WERI-Rb-1 (cell line): ENCODE measurements around the gene AP5B1.

Experiments
- DNase-seq: peaks from one replicate; pipeline ENCODE4 v3.0.0-alpha.2; 2020
- H3K27ac ChIP-seq: fragments of 250-450 bp; sonication (Bioruptor Pico); 2 replicates; pipeline ENCODE4 v1.5.1; 2020; ENCODE audit warnings: mild to moderate bottlenecking, moderate library complexity
- H3K27me3 ChIP-seq: fragments of 250-450 bp; sonication (Bioruptor Pico); 2 replicates; pipeline ENCODE4 v1.5.1; 2021; ENCODE audit warnings: mild to moderate bottlenecking, low read depth, moderate library complexity; ENCODE audit not compliant: insufficient read depth, severe bottlenecking
- H3K36me3 ChIP-seq: fragments of 250-450 bp; sonication (Bioruptor Pico); 2 replicates; pipeline ENCODE4 v1.5.1; 2020; ENCODE audit warnings: mild to moderate bottlenecking, moderate library complexity
- H3K4me3 ChIP-seq: 2 replicates; pipeline ENCODE4 v1.5.1; 2011; ENCODE audit warnings: low read depth, mild to moderate bottlenecking, control low read depth, low read length
- H3K9me3 ChIP-seq: fragments of 250-450 bp; sonication (Bioruptor Pico); 2 replicates; pipeline ENCODE4 v1.5.1; 2021; ENCODE audit warnings: mild to moderate bottlenecking, moderate library complexity; ENCODE audit not compliant: severe bottlenecking
- TF ChIP-seq, protein P1 (sequence below): IDR thresholded peaks from 2 replicates; pipeline ENCODE4 v1.5.1; 2011; ENCODE audit warnings: low read depth, mild to moderate bottlenecking, control low read depth, inconsistent platforms, low read length

AP5B1 gene

DNA sequence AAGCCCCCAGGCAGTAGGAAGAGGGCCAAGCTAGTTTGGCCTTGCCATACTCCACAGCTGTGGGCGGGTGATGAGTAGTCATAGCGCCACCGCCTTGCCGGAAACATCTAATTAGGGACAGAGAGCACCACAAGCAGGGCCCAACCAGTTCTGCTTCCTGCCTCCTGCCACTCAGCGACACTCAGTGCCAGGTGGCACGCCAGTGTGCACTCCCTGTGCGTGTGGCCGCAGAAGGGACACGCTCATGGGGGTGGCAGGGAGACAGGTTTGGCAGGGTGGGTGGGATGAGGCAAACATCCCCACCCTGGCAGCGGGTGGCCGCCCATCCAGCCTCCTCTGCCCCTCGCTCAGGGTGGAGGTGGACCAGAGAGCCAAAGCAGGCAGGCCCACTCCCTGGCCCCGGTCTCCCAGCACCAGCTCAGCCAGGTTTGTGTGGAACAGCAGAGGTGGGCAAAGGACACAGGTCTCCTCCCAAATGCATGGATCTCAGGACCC lies 11.0 kb upstream of the AP5B1 start:
- H3K36me3 ChIP-seq = no peaks in the 10 kb centered on the region
- no peaks in the 10 kb centered on the region for H3K27me3 ChIP-seq
- no peak overlapping the region for H3K27ac ChIP-seq
- H3K9me3 ChIP-seq = no peaks in the 10 kb centered on the region
- no peak for DNase-seq
- no peak overlapping the region for H3K4me3 ChIP-seq
- TF ChIP-seq, protein P1, sequence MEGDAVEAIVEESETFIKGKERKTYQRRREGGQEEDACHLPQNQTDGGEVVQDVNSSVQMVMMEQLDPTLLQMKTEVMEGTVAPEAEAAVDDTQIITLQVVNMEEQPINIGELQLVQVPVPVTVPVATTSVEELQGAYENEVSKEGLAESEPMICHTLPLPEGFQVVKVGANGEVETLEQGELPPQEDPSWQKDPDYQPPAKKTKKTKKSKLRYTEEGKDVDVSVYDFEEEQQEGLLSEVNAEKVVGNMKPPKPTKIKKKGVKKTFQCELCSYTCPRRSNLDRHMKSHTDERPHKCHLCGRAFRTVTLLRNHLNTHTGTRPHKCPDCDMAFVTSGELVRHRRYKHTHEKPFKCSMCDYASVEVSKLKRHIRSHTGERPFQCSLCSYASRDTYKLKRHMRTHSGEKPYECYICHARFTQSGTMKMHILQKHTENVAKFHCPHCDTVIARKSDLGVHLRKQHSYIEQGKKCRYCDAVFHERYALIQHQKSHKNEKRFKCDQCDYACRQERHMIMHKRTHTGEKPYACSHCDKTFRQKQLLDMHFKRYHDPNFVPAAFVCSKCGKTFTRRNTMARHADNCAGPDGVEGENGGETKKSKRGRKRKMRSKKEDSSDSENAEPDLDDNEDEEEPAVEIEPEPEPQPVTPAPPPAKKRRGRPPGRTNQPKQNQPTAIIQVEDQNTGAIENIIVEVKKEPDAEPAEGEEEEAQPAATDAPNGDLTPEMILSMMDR = no peak

DNA sequence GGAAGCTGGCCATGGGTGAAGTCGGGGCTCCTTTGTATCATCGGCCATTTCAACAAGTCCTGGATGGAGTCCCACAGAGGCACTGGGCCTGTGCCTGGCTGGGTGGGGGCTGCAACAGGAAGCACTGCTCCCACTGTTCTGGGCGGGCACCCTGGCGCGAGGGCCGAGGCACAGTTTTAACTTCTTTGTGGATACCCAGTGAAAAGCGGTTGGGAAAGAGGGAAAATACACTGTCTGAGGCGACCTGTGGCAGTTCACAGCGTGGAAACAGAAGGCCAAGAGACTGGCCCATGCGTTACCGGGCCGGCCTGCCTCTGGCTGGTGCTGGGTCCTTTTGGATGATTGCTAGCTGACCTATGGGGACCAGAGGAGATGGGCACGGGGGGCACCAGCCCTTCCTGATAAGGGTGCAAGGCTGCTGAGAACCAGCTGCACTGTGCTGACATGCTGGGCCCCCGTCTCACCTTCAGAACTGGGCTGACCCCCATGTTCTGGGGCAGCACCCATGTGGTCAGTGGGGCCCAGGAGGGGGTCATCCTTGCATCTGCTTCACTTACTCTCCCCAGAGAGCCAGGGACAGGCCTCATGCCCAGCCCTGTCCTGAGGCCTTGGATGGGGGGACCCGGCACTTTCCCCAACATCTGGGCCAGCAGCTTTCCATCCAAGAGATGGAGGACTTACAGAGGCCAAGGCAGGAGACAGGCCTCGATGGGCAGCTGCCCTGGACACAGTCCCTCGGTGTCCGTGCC lies 10.3 kb upstream of the AP5B1 start:
- no peaks in the 10 kb centered on the region for H3K36me3 ChIP-seq
- TF ChIP-seq, protein P1 = no peak
- H3K27me3 ChIP-seq = no peaks in the 10 kb centered on the region
- no peak for DNase-seq
- no peak overlapping the region for H3K4me3 ChIP-seq
- no peaks in the 10 kb centered on the region for H3K9me3 ChIP-seq
- no peak overlapping the region for H3K27ac ChIP-seq

DNA sequence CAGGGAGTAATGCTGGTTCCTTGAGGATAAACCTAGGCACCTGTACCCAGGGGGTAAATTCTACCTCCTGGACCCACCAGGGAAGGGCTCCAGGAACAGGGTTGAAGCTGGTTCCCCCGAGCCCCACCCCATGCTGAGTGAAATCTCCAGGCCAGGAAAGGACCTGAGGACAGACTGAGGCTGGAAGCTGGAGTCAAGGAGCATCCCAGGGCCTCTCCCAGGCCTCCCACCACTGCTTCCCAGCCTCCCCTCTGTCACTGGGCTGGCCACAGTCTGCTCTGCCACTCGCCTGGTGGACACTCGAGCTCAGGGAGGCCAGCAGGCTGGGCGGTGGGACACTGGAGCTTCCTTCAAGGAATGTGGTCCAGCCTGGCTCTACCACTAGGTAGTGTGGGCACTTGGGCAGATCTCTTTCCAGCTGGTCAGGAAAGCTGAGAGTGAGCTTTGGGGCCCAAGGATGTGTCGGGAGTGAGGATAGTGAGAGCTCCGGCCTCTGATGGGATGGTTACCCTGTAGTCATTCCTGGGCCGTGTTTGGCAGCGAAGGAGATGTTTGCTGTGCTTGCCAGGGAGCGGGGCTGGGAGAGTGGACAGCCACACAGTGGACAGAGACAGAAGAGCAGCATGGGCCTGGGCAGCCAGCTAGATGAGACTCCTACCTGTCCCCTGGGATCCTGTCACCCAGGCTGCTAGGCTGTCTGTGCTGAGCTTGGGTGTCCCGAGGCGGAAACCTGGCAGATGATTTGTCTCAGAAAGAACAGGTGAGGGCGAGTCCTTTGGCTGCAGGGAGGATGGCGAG lies 9.5 kb upstream of the AP5B1 start:
- Histone ChIP-seq H3K36me3 (no peaks in the 10 kb centered on the region), H3K4me3 (no peak overlapping the region), H3K9me3 (no peaks in the 10 kb centered on the region), H3K27ac (0 out of 2 replicates have a peak overlapping the region, but pooled peaks have one; percentile 42), H3K27me3 (no peaks in the 10 kb centered on the region)
- peak; percentile 33 for DNase-seq
- TF ChIP-seq, protein P1 = no peak

DNA sequence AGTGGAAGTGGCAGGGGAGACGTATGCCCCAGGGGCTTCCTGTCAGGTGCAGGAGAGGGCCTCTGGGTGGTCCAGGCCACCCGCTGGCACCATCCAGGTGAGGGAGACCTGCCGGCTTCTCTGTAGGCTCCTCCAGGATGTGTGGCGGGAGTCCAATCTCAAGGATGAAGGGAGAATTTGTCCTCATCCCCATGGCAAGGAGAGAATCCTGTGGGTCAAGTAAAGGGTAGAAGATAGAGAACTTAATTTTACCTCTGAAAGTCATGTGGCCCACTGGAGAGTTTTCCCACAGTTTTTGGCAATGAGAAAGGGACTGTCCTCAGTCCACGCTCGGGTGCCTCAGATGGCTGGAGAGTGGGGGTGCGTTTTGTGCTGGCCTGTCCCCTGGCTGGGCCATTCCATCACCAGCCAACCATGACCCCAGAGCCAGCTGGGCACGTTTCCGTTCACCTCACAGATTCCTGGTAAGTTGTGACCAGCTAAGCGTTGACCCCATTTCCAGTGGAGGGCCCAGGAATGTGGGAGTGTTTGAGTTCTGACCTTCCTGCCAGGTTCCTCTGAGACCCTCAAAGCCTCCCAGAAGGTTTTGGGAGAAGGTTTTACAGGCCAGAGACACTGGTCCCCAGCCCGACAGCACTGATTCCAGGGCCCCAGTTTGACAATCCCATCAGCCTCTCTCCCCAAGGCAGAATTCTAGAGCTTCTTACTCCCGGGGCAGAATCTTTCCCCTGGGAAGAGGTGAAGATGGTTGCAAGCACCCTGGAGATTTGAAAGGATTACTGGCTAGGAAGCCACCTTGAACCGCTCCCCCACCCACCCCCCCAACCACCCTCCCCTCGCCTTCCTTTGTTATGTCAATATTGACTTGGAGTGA lies 8.7 kb upstream of the AP5B1 start:
- Histone ChIP-seq H3K27me3 (no peaks in the 10 kb centered on the region), H3K9me3 (no peaks in the 10 kb centered on the region), H3K27ac (0 out of 2 replicates have a peak overlapping the region, but pooled peaks have one; percentile 18), H3K36me3 (no peaks in the 10 kb centered on the region), H3K4me3 (no peak overlapping the region)
- TF ChIP-seq, protein P1 = no peak
- no peak for DNase-seq

DNA sequence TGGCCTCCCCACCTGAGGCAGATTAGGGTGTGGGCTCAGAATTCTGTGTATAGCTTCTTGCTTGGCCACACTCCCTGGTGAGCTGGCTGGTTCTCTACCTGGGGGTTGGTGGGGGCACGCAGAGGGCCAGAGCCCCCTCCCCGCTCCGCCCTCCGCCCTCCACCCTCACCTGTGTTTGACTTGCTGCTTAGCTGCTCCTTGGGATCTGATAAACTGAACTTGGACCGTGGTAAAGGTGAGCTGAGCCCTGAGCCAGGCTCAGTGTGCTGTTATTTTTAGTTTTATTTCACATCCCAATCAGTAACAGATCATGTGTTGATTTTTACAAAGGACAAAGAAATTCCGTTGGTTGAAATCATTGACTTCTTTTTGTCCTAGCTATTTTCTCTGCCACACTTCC lies 8.0 kb upstream of the AP5B1 start:
- Histone ChIP-seq H3K9me3 (no peaks in the 10 kb centered on the region), H3K4me3 (no peak overlapping the region), H3K27ac (peak overlapping the region; percentile 37; the same call in 1 of the 2 replicates), H3K27me3 (no peaks in the 10 kb centered on the region), H3K36me3 (no peaks in the 10 kb centered on the region)
- TF ChIP-seq, protein P1 = no peak
- no peak for DNase-seq
